Coronary artery (tissue), 2 donors: ENCODE measurements around the gene WDR86.
A peak's percentile ranks its signal among the peaks of the same experiment; 100 is the strongest.

Experiments
- DNase-seq: peaks from one replicate; pipeline ENCODE4 v3.0.0-alpha.2; 2017; ENCODE audit warnings: low spot score
- H3K27ac ChIP-seq, 2 donors: fragments of 200-600 bp; sonication (generic); one replicate each; pipeline ENCODE4 v1.5.1; 2016 to 2019
- H3K4me3 ChIP-seq: fragments of 200-600 bp; sonication (generic); 2 replicates; pipeline ENCODE4 v1.5.1; 2016; ENCODE audit warnings: mild to moderate bottlenecking, moderate library complexity
- CTCF ChIP-seq: fragments of 200-600 bp; sonication (generic); IDR thresholded peaks from one replicate; pipeline ENCODE4 v1.5.1; 2019; ENCODE audit warnings: antibody characterized with exemption

Gene WDR86

GRCh38 chr7:151381098-151381347 is 28.8 kb downstream of the WDR86 start:
- H3K27ac ChIP-seq: no peak overlapping the region

GRCh38 chr7:151380199-151381097 is 29.4 kb downstream of the WDR86 start:
- TF ChIP-seq CTCF: no peak

More at GRCh38 chr7:151381098-151381347, 28.8 kb downstream of the WDR86 start:
- peak overlapping the region; percentile 69 for H3K4me3 ChIP-seq
- DNase-seq: no peak
- no peak for TF ChIP-seq CTCF

GRCh38 chr7:151379534-151380198 is 30.2 kb downstream of the WDR86 start:
- Histone ChIP-seq H3K27ac (no peak overlapping the region), H3K4me3 (no peak overlapping the region)
- DNase-seq: no peak
- no peak for TF ChIP-seq CTCF

More at GRCh38 chr7:151380199-151381097, 29.4 kb downstream of the WDR86 start:
- Histone ChIP-seq H3K27ac (no peak overlapping the region), H3K4me3 (no peak overlapping the region)
- DNase-seq: no peak

GRCh38 chr7:151379193-151379520 is 30.7 kb downstream of the WDR86 start:
- no peak for DNase-seq
- TF ChIP-seq CTCF: no peak
- Histone ChIP-seq H3K27ac (no peak overlapping the region), H3K4me3 (no peak overlapping the region)

GRCh38 chr7:151378496-151379192 is 31.2 kb downstream of the WDR86 start:
- Histone ChIP-seq H3K4me3 (no peak overlapping the region), H3K27ac (no peak overlapping the region)
- no peak for DNase-seq
- no peak for TF ChIP-seq CTCF

GRCh38 chr7:151378011-151378410 is 31.8 kb downstream of the WDR86 start:
- no peak for DNase-seq
- Histone ChIP-seq H3K4me3 (no peak overlapping the region), H3K27ac (no peak overlapping the region)
- no peak for TF ChIP-seq CTCF
